Neural cell (in vitro differentiated cells): Measurements from ENCODE around the gene CNOT9. TPM values are rescaled to one million over a fixed set of nuclear protein-coding genes. Genes with fewer than 3 reads are reported as not detected.

ENCODE experiments used
- H2AFZ ChIP-seq: fragments of 200-600, 300-800 bp; sonication (generic), shearing (Covaris generic); 2 replicates; pipeline ENCODE4 v1.6.0; 2014; ENCODE audit warnings: low read depth, mild to moderate bottlenecking, antibody characterized with exemption, low read length, moderate library complexity
- H3F3A ChIP-seq: fragments of 200-600 bp; shearing (Covaris generic); 2 replicates; pipeline ENCODE4 v1.6.1; 2016; ENCODE audit warnings: mild to moderate bottlenecking, moderate library complexity, mixed read lengths, antibody characterized with exemption, low read length; ENCODE audit not compliant: insufficient read depth, poor library complexity, severe bottlenecking
- H3K27ac ChIP-seq: fragments of 200-600, 300-800 bp; sonication (generic), shearing (Covaris generic); 2 replicates; pipeline ENCODE4 v1.5.1; 2014; ENCODE audit warnings: mild to moderate bottlenecking, low read length, moderate library complexity
- H3K27me3 ChIP-seq: fragments of 300-800, 200-600 bp; sonication (generic), shearing (Covaris generic); 2 replicates; pipeline ENCODE4 v1.6.0; 2014; ENCODE audit warnings: mild to moderate bottlenecking, low read depth, low read length, moderate library complexity; ENCODE audit not compliant: insufficient read depth
- H3K36me3 ChIP-seq: fragments of 300-800, 200-600 bp; sonication (generic), shearing (Covaris generic); 2 replicates; pipeline ENCODE4 v1.5.1; 2014; ENCODE audit warnings: mild to moderate bottlenecking, antibody characterized with exemption, low read length, moderate library complexity; ENCODE audit not compliant: insufficient read depth
- H3K4me2 ChIP-seq: fragments of 300-800, 200-600 bp; sonication (generic), shearing (Covaris generic); 2 replicates; pipeline ENCODE4 v1.6.0; 2014; ENCODE audit warnings: mild to moderate bottlenecking, low read length
- H3K4me3 ChIP-seq: fragments of 300-800, 200-600 bp; sonication (generic), shearing (Covaris generic); 2 replicates; pipeline ENCODE4 v1.5.1; 2014; ENCODE audit warnings: mild to moderate bottlenecking, low read length, moderate library complexity
- H3K79me2 ChIP-seq: fragments of 200-600 bp; shearing (Covaris generic); replicated peaks from 2 replicates; pipeline ENCODE4 v1.6.0; 2014; ENCODE audit warnings: mild to moderate bottlenecking, low read length, moderate library complexity; ENCODE audit not compliant: insufficient read depth
- H3K9ac ChIP-seq: fragments of 300-800, 200-600 bp; sonication (generic), shearing (Covaris generic); 2 replicates; pipeline ENCODE4 v1.6.1; 2016; ENCODE audit warnings: mild to moderate bottlenecking, low read length, mixed read lengths
- H3K9me2 ChIP-seq: fragments of 200-600 bp; shearing (Covaris generic); 2 replicates; pipeline ENCODE4 v1.6.1; 2016; ENCODE audit warnings: mild to moderate bottlenecking, low read length, mixed read lengths; ENCODE audit not compliant: insufficient read depth
- H3K9me3 ChIP-seq: fragments of 200-600, 300-800 bp; sonication (generic), shearing (Covaris generic); 2 replicates; pipeline ENCODE4 v1.6.1; 2016; ENCODE audit warnings: mild to moderate bottlenecking, mixed run types, low read length, moderate library complexity, mixed read lengths
- H4K20me1 ChIP-seq: fragments of 200-600 bp; shearing (Covaris generic); 2 replicates; pipeline ENCODE4 v1.6.1; 2016; ENCODE audit warnings: mild to moderate bottlenecking, mixed run types; ENCODE audit not compliant: insufficient read depth
- CTCF ChIP-seq: fragments of 450-650 bp; IDR thresholded peaks from 2 replicates; pipeline ENCODE4 v1.5.1; 2014; ENCODE audit warnings: antibody characterized with exemption, mild to moderate bottlenecking, moderate library complexity; ENCODE audit not compliant: poor library complexity, severe bottlenecking
- EP300 ChIP-seq: fragments of 450-650 bp; conservative IDR thresholded peaks from 2 replicates; pipeline ENCODE4 v1.6.1; 2014; ENCODE audit warnings: antibody characterized with exemption, mild to moderate bottlenecking, moderate library complexity; ENCODE audit not compliant: poor library complexity, severe bottlenecking
- EZH2 ChIP-seq: fragments of 200-600, 300-800 bp; shearing (Covaris generic), sonication (generic); IDR thresholded peaks from 2 replicates; pipeline ENCODE4 v1.6.1; 2014; ENCODE audit warnings: antibody characterized with exemption, low read length, borderline replicate concordance, mild to moderate bottlenecking; ENCODE audit not compliant: insufficient read depth, poor library complexity, severe bottlenecking
- MXI1 ChIP-seq: fragments of 450-650 bp; conservative IDR thresholded peaks from 2 replicates; pipeline ENCODE4 v1.6.1; 2014; ENCODE audit warnings: antibody characterized with exemption, mild to moderate bottlenecking; ENCODE audit not compliant: poor library complexity, severe bottlenecking
- POLR2AphosphoS5 ChIP-seq: IDR thresholded peaks from 2 replicates; pipeline ENCODE4 v1.6.1; 2012
- RAD21 ChIP-seq: fragments of 450-650 bp; conservative IDR thresholded peaks from 2 replicates; pipeline ENCODE4 v1.6.1; 2014; ENCODE audit warnings: antibody characterized with exemption, mild to moderate bottlenecking, moderate library complexity
- SMC3 ChIP-seq: fragments of 450-650 bp; conservative IDR thresholded peaks from 2 replicates; pipeline ENCODE4 v1.6.1; 2014; ENCODE audit warnings: antibody characterized with exemption, mild to moderate bottlenecking, moderate library complexity; ENCODE audit not compliant: poor library complexity
- TAF1 ChIP-seq: IDR thresholded peaks from 2 replicates; pipeline ENCODE4 v1.6.1; 2012; ENCODE audit warnings: low read depth
- polyA plus RNA-seq: library from polyadenylated mRNA; depleted of rRNA; stranded (reverse); fragments of >200 nt; gene quantifications from 2 replicates; pipeline ENCODE4 v1.2.3, GENCODE V29; 2014
- TF ChIP-seq, protein P1 (sequence below): IDR thresholded peaks from 2 replicates; pipeline ENCODE4 v1.6.1; 2012; ENCODE audit warnings: borderline replicate concordance

CNOT9 gene
- polyA plus RNA-seq, 1 donor from 2014 or later, result 72.1 TPM

GRCh38 chr2:218631837-218632236 lies 63.2 kb downstream of the CNOT9 start:
- Histone ChIP-seq H3K36me3 (no peaks in the 10 kb centered on the region), H3K9me3 (no peaks in the 10 kb centered on the region), H3K79me2 (no peaks in the 10 kb centered on the region), H3K27ac (no peak overlapping the region), H3K27me3 (no peaks in the 10 kb centered on the region), H3K9ac (no peak overlapping the region), H4K20me1 (no peaks in the 10 kb centered on the region), H3K4me3 (no peak overlapping the region), H3K4me2 (no peak overlapping the region), H2AFZ (no peak overlapping the region), H3K9me2 (no peaks in the 10 kb centered on the region), H3F3A (no peaks in the 10 kb centered on the region)
- TF ChIP-seq, protein P1, sequence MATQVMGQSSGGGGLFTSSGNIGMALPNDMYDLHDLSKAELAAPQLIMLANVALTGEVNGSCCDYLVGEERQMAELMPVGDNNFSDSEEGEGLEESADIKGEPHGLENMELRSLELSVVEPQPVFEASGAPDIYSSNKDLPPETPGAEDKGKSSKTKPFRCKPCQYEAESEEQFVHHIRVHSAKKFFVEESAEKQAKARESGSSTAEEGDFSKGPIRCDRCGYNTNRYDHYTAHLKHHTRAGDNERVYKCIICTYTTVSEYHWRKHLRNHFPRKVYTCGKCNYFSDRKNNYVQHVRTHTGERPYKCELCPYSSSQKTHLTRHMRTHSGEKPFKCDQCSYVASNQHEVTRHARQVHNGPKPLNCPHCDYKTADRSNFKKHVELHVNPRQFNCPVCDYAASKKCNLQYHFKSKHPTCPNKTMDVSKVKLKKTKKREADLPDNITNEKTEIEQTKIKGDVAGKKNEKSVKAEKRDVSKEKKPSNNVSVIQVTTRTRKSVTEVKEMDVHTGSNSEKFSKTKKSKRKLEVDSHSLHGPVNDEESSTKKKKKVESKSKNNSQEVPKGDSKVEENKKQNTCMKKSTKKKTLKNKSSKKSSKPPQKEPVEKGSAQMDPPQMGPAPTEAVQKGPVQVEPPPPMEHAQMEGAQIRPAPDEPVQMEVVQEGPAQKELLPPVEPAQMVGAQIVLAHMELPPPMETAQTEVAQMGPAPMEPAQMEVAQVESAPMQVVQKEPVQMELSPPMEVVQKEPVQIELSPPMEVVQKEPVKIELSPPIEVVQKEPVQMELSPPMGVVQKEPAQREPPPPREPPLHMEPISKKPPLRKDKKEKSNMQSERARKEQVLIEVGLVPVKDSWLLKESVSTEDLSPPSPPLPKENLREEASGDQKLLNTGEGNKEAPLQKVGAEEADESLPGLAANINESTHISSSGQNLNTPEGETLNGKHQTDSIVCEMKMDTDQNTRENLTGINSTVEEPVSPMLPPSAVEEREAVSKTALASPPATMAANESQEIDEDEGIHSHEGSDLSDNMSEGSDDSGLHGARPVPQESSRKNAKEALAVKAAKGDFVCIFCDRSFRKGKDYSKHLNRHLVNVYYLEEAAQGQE, result no peak
- TF ChIP-seq RAD21 (no peak), TAF1 (no peak), EP300 (no peak), MXI1 (no peak), POLR2AphosphoS5 (no peak), SMC3 (no peak), CTCF (no peak), EZH2 (no peak)

DNA sequence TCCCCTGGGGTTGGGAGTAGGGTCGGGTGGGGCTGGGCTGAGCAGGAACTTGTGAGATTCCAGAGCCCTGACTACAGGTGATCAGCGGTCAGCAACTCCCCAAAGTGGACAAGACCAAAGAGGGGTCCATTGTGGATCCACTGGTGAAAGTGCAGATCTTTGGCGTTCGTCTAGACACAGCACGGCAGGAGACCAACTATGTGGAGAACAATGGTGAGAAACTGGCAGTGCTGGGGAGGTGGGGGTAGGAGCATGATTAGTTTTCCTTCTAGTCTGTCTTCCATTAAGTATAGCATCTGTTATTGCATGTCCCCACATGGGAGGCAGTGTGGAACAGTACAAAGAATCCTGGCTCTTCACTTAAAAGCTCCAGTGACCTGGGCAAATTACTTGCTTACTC lies 67.1 kb downstream of the CNOT9 start:
- TF ChIP-seq RAD21 (no peak), EZH2 (no peak), TAF1 (no peak), CTCF (no peak), POLR2AphosphoS5 (no peak), EP300 (no peak), MXI1 (no peak), SMC3 (no peak)
- TF ChIP-seq, protein P1, result no peak
- Histone ChIP-seq H3K79me2 (no peaks in the 10 kb centered on the region), H3K4me2 (no peak overlapping the region), H2AFZ (no peak overlapping the region), H3K4me3 (no peak overlapping the region), H3K9ac (no peak overlapping the region), H3K27me3 (no peaks in the 10 kb centered on the region), H3F3A (no peaks in the 10 kb centered on the region), H3K27ac (no peak overlapping the region), H4K20me1 (no peaks in the 10 kb centered on the region), H3K9me2 (no peaks in the 10 kb centered on the region), H3K36me3 (peaks cover 5% of the 10 kb centered on the region), H3K9me3 (no peaks in the 10 kb centered on the region)
